ENCODE data around the gene SLCO3A1. TPM values are rescaled to one million over a fixed set of nuclear protein-coding genes. Genes with fewer than 3 reads are reported as not detected.

The SLCO3A1 gene
- total RNA-seq, 1 donor from 2014 or later: 42.3 TPM

DNA sequence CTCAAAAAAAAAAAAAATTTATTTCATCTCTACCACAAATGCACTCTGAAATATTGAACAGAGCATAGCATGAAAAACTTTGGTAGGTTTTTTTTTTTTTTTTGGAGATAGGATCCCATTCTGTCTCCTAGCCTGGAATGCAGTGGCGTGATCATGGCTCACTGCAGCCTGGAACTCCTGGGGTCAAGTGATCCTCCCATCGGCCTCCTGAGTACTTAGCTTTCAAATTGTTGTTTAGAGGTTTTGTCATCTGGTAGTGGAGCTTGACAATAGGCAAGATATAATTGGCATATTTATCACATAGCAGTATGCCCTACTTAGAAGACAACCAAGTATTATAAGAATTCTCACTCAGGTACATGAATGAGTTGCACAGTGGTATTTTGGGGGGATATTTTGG is 306.0 kb downstream of the SLCO3A1 start:
- no peak for DNase-seq (ENCODE audit: low spot score)

- no peak for DNase-seq (ENCODE audit: low spot score)
These were observed 306.7 kb downstream of the SLCO3A1 start for GRCh38 chr15:92159906-92160841.

GRCh38 chr15:92161039-92161670 is 307.6 kb downstream of the SLCO3A1 start:
- DNase-seq (ENCODE audit: low spot score): no peak

- DNase-seq (ENCODE audit: low spot score): no peak
These were observed 309.1 kb downstream of the SLCO3A1 start for GRCh38 chr15:92162657-92163056.

DNA sequence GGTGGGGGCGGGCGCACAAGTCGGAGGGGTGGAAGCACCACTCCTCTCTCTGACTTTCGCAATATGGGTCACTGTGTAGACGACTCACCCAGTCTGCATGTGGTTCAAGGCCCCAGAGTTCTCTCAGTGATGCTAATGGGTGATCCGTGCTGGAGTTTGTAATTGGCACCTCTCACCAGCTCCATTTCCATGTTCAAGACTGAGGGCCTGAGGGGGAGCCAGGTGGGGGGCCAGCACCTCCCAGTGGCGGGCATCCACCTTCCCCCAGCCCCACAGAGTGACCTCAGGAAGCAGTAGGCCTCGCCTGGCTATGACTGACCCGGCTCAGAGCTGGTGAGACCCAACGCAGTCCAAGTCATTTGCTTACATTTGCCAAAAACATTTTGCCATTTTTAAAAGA is 310.1 kb downstream of the SLCO3A1 start:
- no peak for DNase-seq (ENCODE audit: low spot score)

- no peak for DNase-seq (ENCODE audit: low spot score)
These were observed 311.0 kb downstream of the SLCO3A1 start for GRCh38 chr15:92164327-92165000.

DNA sequence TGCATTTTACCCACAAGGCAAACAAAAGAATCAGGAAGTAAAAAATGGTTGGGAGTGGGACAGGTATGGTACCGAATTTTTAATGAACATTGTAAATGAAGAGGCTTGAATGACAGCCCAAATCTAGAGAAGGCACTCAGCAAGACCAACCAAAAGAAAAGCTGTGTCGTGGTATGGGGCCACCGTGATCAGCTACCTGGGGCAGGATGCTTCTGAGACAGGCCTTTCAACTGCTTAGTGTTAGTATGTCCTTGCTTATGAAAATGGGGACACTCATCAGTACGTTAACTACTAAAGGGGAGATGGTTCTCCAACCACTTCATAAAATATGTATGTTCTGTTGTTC is 311.5 kb downstream of the SLCO3A1 start:
- no peak for DNase-seq (ENCODE audit: low spot score)

DNA sequence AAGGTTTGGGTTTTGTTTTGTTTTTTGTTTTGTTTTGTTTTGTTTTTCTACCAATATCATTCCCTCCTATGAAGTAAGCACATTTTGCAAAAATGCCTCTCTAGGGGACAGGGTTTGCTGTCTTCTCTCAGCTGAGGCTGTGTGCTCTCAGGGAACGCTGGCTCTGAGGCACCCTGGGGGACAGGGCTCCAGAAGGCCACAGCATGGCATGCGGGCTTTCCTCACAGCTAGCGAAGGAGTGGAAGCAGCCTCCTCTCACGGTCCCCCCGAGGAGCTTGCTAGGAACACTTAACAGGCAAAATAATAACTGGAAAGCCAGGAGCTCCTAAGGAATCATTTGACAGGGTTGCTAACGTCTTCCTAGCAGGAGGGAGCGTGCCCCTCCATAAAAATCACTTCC is 312.5 kb downstream of the SLCO3A1 start:
- no peak for DNase-seq (ENCODE audit: low spot score)

- peak; percentile 59 for DNase-seq (ENCODE audit: low spot score)
These were observed 313.4 kb downstream of the SLCO3A1 start for GRCh38 chr15:92166751-92167405.

DNA sequence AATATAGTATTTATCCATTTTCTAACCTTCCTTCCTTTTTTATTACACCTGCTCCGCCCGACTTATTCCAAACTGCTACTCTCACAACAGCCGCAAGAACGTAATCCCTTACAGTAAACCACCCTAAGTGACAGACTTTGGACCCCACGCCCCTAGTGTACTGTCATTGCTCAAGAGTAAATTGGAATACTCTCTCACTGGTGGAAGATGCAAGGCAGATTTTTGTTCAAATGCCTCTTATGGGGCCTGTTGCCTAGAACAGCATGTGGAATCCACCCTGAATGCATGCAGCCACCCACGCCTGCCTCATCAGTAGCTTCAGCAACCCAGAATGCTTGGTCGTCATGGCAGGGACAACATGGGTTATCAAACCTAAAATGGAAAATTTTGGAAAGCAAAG is 313.9 kb downstream of the SLCO3A1 start:
- no peak for DNase-seq (ENCODE audit: low spot score)

DNA sequence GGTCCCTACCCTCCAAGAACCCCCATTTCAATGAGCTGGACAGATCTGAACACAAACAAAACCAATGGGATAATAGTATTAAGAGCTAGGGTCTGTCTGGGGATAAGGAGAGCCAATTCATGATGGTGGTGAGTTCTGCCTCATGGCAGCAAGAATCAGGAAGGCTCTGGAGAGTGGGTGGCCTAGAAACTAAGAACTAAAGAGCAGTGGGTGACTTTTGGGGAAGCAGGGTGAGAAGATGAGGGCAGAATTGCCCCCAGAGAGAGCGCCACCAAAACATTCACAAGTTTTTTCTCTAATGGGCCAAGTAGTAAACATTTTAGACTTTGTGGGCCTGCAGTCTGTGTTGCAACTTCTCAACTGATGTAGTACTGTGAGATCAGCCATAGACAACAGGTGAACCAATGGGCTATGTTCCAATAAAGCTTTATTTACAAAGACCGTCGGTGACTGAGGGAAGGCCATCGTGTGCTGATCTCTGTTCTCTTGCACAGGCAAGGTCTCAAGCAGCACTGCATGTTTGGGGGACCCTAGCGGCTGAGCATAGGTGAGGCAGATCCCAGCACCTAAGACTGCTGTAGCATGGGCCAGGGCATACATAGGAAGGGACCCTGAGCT is 314.7 kb downstream of the SLCO3A1 start:
- no peak for DNase-seq (ENCODE audit: low spot score)

DNA sequence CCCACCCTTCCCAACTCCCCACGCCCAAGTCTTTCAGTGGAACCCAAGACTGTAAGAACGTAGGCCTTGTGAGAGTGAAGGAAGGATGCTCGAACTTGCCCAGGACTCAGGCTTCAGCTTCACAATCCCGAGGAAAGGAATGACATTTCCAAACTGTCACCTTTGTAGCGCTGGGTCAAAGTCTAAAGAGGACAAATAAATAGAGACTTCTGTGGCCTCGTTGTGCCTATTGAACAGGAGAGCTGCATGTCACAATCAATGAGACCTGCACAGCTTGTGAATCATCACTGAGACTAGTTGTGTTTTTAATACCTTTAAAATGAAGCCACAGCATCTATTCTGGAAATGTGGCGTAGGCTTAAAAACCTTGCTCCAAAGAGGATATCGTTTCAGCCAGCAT is 317.4 kb downstream of the SLCO3A1 start:
- no peak for DNase-seq (ENCODE audit: low spot score)

GRCh38 chr15:92178911-92179310 is 325.4 kb downstream of the SLCO3A1 start:
- DNase-seq (ENCODE audit: low spot score): no peak

GRCh38 chr15:92184142-92184541 is 330.6 kb downstream of the SLCO3A1 start:
- no peak for DNase-seq (ENCODE audit: low spot score)

DNA sequence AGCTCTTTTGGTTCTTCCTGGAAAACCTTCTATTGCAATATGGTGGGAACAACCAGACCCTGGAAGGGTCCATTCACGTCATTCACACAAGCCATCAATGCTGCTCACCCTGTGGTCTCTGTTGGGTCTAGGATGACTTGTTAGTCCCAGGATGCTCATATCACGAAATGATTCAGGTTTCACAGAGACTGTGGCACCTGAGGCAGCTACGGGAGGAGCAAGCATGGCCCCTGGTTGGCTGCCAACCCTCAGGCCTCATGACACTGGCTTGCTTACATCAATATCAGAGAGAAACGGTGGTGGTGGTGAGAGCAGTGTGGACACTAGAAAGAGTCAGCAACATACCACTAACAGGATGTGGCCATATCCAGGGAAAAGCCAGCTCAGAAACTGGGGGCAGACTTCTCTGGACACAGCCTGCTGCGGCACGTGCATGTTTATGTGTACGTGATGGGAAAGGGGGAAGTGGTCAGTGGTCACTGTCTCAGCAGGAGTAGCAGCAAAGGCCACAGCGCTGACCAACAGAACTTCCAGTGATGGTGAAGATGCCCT is 331.2 kb downstream of the SLCO3A1 start:
- no peak for DNase-seq (ENCODE audit: low spot score)

DNA sequence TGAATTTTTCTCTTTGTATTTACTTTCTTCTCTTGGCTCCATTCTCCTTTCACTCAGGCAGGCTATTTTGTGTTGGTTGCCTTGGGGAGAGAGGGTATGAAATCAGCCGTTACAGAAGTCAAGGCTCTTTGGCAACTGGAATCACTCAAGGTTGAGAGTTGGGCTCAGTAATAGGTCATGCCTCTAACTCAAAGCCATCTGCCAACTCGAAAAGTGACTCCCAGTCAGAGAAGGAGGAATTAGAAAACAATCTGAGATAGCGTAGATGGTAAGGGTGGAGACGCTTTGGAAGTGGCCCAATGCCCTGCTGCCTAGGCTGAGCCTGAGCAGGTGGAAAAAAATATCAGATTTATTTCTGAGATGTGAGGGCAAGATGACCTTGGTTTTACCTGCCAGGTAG is 334.5 kb downstream of the SLCO3A1 start:
- no peak for DNase-seq (ENCODE audit: low spot score)

- no peak for DNase-seq (ENCODE audit: low spot score)
These were observed 335.7 kb downstream of the SLCO3A1 start for GRCh38 chr15:92189166-92189565.

- no peak for DNase-seq (ENCODE audit: low spot score)
These were observed 341.7 kb downstream of the SLCO3A1 start for GRCh38 chr15:92195241-92195640.

GRCh38 chr15:92196342-92196741 is 342.8 kb downstream of the SLCO3A1 start:
- DNase-seq (ENCODE audit: low spot score): no peak

- no peak for DNase-seq (ENCODE audit: low spot score)
These were observed 344.2 kb downstream of the SLCO3A1 start for GRCh38 chr15:92197746-92198145.

DNA sequence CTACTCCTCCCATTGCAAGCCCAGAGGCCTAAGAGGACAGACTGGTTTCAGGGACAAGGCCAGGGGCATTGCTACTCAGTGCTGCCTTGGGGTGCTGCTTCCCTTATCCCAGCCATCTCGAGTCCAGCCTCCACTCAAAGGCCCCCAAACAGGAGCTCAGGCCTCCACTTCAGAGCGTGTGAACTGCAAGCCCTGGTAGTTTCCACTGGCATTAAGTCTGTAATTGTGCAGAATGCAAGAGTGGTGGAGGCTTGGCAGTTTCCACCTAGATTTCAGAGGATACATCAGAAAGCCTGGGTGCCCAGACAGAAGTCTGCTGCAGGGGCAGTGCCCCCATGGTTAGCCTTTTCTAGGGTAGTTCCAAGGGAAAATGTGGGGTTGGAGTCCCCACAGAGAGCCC is 347.4 kb downstream of the SLCO3A1 start:
- DNase-seq (ENCODE audit: low spot score): no peak

All from ureter (tissue), 1 donor.